ENCODE data around the gene TRAF4. TPM values are rescaled to one million over a fixed set of nuclear protein-coding genes. Genes with fewer than 3 reads are reported as not detected.

The TRAF4 gene
- total and polyA plus RNA-seq, 9 of the 15 experiments (the other 6 are each of a cell fraction or from before 2014, with no cell fraction given) = 2.4 to 147 (median 72.4) TPM

DNA sequence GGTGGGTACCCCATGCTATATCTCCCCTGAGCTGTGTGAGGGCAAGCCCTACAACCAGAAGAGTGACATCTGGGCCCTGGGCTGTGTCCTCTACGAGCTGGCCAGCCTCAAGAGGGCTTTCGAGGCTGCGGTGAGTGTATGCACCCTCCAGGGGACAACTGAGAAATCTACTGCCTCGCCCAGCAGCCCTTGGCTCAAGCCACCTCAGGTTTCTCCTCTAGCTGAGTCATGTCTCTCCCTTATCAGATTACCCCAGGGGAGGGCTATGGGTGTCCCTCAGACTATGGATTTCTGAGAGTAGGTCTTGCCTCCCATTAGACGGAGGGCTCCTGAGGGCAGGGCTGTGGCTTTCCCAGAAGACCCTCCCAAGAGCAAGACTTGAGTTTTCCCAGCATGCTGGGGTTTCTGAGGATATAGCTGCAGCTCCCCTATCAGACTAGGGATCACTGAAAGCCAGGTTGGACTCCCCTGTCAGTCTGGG lies 8.5 kb upstream of the TRAF4 start (continued):
- TF ChIP-seq RCOR1 (IDR thresholded peaks at IDR 0.05; ENCODE audit: borderline replicate concordance in 1 of 2, low read depth in 2 of 2, low read length in 2 of 2) = peak in 1 of 2 experiments; percentile 82; a peak in 2 of 4 replicates
- TF ChIP-seq TAF9B (IDR thresholded peaks at IDR 0.05; ENCODE audit: partially characterized antibody) = no peak
- 0 out of 2 replicates have a peak, but pooled peaks have one; percentile 32 for TF ChIP-seq GATAD2B (IDR thresholded peaks at IDR 0.05; ENCODE audit: borderline replicate concordance)
- peak; percentile 98 for TF ChIP-seq NFE2 (IDR thresholded peaks at IDR 0.05; ENCODE audit: low read depth)
- TF ChIP-seq, protein P1, sequence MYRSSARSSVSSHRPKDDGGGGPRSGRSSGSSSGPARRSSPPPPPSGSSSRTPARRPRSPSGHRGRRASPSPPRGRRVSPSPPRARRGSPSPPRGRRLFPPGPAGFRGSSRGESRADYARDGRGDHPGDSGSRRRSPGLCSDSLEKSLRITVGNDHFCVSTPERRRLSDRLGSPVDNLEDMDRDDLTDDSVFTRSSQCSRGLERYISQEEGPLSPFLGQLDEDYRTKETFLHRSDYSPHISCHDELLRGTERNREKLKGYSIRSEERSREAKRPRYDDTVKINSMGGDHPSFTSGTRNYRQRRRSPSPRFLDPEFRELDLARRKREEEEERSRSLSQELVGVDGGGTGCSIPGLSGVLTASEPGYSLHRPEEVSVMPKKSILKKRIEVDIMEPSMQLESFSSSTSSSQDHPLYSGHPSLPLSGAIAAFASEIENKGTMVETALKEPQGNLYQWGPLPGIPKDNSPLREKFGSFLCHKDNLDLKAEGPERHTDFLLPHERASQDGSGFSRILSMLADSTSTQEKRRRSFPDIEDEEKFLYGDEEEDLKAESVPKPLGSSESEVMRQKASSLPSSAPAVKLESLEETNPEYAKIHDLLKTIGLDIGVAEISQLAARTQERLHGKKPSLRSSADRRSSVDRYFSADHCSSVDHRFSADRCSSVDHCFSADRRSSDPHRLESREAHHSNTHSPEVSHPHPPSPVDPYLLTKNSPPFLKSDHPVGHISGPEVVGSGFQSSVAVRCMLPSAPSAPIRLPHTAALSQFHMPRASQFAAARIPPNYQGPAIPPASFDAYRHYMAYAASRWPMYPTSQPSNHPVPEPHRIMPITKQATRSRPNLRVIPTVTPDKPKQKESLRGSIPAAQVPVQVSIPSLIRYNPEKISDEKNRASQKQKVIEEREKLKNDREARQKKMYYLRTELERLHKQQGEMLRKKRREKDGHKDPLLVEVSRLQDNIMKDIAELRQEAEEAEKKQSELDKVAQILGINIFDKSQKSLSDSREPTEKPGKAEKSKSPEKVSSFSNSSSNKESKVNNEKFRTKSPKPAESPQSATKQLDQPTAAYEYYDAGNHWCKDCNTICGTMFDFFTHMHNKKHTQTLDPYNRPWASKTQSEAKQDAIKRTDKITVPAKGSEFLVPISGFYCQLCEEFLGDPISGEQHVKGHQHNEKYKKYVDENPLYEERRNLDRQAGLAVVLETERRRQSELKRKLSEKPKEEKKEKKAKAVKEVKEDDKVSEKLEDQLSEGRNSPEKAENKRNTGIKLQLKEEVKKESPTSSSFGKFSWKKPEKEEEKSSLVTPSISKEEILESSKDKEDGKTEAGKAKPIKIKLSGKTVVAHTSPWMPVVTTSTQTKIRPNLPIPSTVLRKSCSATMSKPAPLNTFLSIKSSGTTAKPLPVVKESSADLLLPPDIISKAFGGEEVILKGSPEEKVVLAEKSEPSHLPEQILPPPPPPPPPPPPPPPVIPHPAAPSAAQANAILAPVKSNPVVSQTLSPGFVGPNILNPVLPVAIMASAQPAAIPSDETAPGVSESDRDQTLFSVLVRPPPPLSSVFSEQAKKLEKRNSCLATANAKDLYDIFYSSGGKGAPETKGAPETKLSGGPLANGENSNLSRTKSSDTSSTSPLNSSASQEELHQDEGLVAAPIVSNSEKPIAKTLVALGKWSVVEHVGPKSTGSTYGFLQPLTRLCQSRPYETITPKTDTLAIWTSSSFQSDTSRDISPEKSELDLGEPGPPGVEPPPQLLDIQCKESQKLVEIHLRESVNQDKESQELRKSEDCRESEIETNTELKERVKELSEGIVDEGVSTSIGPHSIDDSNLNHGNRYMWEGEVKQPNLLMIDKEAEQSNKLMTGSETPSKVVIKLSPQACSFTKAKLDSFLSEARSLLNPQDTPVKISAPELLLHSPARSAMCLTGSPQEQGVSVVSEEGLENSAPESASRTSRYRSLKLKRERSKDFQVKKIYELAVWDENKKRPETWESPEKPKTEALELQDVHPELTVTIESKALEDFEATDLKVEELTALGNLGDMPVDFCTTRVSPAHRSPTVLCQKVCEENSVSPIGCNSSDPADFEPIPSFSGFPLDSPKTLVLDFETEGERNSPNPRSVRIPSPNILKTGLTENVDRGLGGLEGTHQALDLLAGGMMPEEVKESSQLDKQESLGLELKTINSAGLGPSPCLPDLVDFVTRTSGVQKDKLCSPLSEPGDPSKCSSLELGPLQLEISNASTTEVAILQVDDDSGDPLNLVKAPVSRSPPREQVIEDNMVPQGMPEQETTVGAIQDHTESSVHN (IDR thresholded peaks at IDR 0.05; ENCODE audit: borderline replicate concordance in 1 of 2, low read depth in 1 of 2) = no peak
- TF ChIP-seq ZNF174 (CRISPR knock-in tag; IDR thresholded peaks at IDR 0.05) = no peak
- 0 out of 2 replicates have a peak, but pooled peaks have one; percentile 14 for TF ChIP-seq MTA1 (IDR thresholded peaks at IDR 0.05; ENCODE audit: borderline replicate concordance)
- TF ChIP-seq BRCA1 (IDR thresholded peaks at IDR 0.05) = no peak
- no peak for TF ChIP-seq BRCA1 (CRISPR knock-in tag; IDR thresholded peaks at IDR 0.05)
- no peak for TF ChIP-seq NFIX (CRISPR knock-in tag; IDR thresholded peaks at IDR 0.05; ENCODE audit: low read depth)
- TF ChIP-seq, protein P2, sequence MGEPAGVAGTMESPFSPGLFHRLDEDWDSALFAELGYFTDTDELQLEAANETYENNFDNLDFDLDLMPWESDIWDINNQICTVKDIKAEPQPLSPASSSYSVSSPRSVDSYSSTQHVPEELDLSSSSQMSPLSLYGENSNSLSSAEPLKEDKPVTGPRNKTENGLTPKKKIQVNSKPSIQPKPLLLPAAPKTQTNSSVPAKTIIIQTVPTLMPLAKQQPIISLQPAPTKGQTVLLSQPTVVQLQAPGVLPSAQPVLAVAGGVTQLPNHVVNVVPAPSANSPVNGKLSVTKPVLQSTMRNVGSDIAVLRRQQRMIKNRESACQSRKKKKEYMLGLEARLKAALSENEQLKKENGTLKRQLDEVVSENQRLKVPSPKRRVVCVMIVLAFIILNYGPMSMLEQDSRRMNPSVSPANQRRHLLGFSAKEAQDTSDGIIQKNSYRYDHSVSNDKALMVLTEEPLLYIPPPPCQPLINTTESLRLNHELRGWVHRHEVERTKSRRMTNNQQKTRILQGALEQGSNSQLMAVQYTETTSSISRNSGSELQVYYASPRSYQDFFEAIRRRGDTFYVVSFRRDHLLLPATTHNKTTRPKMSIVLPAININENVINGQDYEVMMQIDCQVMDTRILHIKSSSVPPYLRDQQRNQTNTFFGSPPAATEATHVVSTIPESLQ (CRISPR knock-in tag; IDR thresholded peaks at IDR 0.05) = no peak
- TF ChIP-seq RBM22 (IDR thresholded peaks at IDR 0.05; ENCODE audit: low read depth, low read length, poor library complexity, severe bottlenecking) = no peak
- TF ChIP-seq, protein P3, sequence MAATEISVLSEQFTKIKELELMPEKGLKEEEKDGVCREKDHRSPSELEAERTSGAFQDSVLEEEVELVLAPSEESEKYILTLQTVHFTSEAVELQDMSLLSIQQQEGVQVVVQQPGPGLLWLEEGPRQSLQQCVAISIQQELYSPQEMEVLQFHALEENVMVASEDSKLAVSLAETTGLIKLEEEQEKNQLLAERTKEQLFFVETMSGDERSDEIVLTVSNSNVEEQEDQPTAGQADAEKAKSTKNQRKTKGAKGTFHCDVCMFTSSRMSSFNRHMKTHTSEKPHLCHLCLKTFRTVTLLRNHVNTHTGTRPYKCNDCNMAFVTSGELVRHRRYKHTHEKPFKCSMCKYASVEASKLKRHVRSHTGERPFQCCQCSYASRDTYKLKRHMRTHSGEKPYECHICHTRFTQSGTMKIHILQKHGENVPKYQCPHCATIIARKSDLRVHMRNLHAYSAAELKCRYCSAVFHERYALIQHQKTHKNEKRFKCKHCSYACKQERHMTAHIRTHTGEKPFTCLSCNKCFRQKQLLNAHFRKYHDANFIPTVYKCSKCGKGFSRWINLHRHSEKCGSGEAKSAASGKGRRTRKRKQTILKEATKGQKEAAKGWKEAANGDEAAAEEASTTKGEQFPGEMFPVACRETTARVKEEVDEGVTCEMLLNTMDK (IDR thresholded peaks at IDR 0.05; ENCODE audit: borderline replicate concordance, insufficient read depth, low read depth, low read length, poor library complexity, severe bottlenecking) = no peak

Data from K562 (cell line).